Gastroesophageal sphincter (tissue), 3 donors: ENCODE data around the gene LMNTD2.

Experiments
- CTCF ChIP-seq, 4 experiments: fragments of 200-600 bp in 2 of 4; fragments of 450-650 bp in 2 of 4; sonication (generic) in 1 of 4; IDR thresholded peaks; one replicate each; pipeline ENCODE4 v1.5.1; 2017 to 2019; ENCODE audit warnings: antibody characterized with exemption in 4 of 4, mild to moderate bottlenecking in 2 of 4, moderate library complexity in 2 of 4
- EP300 ChIP-seq: sonication (generic); formaldehyde crosslinking; IDR thresholded peaks from one replicate; pipeline ENCODE4 v1.6.1; 2017; ENCODE audit warnings: antibody characterized with exemption, mild to moderate bottlenecking
- POLR2A ChIP-seq, 2 donors: fragments of 450-650 bp; IDR thresholded peaks; one replicate each; pipeline ENCODE4 v1.6.1; 2017; ENCODE audit warnings: antibody characterized with exemption in 2 of 2, mild to moderate bottlenecking in 2 of 2, moderate library complexity in 1 of 2

- TF ChIP-seq CTCF (IDR thresholded peaks at IDR 0.05): no peak
- no peak for TF ChIP-seq POLR2A (IDR thresholded peaks at IDR 0.05)
- TF ChIP-seq EP300: no peak
Measured at GRCh38 chr11:590997-591396, 30.5 kb upstream of the LMNTD2 start.
